Adrenal gland (tissue), 5 donors: Measurements from ENCODE around the gene FAM20C.

Source experiments
- POLR2A ChIP-seq, 2 donors: fragments of 450-650 bp; IDR thresholded peaks; one replicate each; pipeline ENCODE4 v1.6.1; 2017; ENCODE audit warnings: antibody characterized with exemption in 2 of 2, mild to moderate bottlenecking in 2 of 2, moderate library complexity in 1 of 2
- TF ChIP-seq, protein P1 (sequence below), 6 experiments: fragments of 450-650 bp in 4 of 6; fragments of 200-600 bp in 2 of 6; sonication (generic) in 1 of 6; IDR thresholded peaks; 1 replicate in 5 of 6; 2 replicates in 1 of 6; pipeline versions ENCODE4 v1.5.1 to v1.8.0; 2016 to 2021; ENCODE audit warnings: antibody characterized with exemption in 6 of 6, mild to moderate bottlenecking in 2 of 6, moderate library complexity in 1 of 6
- donor health status: DM: no; HTN: no; CAD: no.

DNA sequence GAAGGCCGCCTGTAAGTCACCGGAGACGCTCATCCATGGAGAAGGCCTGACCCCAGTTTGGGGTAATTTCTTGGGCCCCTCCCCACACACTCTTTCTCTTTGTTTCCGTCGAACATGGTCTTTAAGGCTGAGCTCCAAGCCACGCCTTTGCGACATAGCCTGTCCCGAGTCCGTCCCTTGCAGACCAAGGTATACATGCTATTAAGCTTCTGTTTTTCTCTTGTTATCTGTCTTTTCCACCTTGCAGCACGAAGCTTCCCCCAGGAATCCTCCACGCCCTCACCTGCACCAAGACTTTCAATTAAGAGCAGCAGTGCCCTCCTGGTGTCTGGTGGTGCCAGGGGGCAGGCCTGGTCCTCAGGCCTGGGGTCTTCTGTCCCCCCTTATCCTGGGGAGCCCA is 4.2 kb upstream of the FAM20C start:
- TF ChIP-seq, protein P1, sequence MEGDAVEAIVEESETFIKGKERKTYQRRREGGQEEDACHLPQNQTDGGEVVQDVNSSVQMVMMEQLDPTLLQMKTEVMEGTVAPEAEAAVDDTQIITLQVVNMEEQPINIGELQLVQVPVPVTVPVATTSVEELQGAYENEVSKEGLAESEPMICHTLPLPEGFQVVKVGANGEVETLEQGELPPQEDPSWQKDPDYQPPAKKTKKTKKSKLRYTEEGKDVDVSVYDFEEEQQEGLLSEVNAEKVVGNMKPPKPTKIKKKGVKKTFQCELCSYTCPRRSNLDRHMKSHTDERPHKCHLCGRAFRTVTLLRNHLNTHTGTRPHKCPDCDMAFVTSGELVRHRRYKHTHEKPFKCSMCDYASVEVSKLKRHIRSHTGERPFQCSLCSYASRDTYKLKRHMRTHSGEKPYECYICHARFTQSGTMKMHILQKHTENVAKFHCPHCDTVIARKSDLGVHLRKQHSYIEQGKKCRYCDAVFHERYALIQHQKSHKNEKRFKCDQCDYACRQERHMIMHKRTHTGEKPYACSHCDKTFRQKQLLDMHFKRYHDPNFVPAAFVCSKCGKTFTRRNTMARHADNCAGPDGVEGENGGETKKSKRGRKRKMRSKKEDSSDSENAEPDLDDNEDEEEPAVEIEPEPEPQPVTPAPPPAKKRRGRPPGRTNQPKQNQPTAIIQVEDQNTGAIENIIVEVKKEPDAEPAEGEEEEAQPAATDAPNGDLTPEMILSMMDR (IDR thresholded peaks at IDR 0.05), result no peak
- no peak for TF ChIP-seq POLR2A (IDR thresholded peaks at IDR 0.05)
